ENCODE measurements around the gene DCLRE1C. TPM values are rescaled to one million over a fixed set of nuclear protein-coding genes. Genes with fewer than 3 reads are reported as not detected.

DCLRE1C gene
- total RNA-seq, 1 donor from 2014 or later, result 8.6 TPM

DNA sequence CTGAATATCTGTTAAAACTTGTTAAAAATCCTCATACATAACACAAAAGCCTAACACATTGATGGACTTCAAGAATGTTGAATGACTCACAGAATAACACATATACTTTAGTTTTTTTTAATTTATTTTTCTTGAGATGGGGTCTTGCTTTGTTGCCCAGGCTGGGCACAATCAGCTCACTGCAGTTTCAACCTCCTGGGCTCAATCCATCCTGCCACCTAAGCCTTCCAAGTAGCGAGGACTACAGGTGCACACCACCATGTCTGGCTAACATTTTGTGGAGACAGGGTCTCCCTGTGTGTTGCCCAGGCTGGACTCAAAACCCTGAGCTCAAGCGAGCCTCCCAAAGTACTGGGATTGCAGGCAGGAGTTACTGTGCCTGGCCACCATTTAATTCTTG lies 47.1 kb downstream of the DCLRE1C start:
- no peak overlapping the region for H3K4me3 ChIP-seq
- peaks cover 29 to 45% of the 10 kb centered on the region in 2 donors for H3K36me3 ChIP-seq
- H3K4me1 ChIP-seq, result no peaks in the 10 kb centered on the region
- no peaks in the 10 kb centered on the region for H3K9me3 ChIP-seq
- DNase-seq (ENCODE audit: low spot score in 2 of 2), result no peak
- intact Hi-C loops (cut with DNase I), result no loop called here
- TF ChIP-seq, protein P1, sequence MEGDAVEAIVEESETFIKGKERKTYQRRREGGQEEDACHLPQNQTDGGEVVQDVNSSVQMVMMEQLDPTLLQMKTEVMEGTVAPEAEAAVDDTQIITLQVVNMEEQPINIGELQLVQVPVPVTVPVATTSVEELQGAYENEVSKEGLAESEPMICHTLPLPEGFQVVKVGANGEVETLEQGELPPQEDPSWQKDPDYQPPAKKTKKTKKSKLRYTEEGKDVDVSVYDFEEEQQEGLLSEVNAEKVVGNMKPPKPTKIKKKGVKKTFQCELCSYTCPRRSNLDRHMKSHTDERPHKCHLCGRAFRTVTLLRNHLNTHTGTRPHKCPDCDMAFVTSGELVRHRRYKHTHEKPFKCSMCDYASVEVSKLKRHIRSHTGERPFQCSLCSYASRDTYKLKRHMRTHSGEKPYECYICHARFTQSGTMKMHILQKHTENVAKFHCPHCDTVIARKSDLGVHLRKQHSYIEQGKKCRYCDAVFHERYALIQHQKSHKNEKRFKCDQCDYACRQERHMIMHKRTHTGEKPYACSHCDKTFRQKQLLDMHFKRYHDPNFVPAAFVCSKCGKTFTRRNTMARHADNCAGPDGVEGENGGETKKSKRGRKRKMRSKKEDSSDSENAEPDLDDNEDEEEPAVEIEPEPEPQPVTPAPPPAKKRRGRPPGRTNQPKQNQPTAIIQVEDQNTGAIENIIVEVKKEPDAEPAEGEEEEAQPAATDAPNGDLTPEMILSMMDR (IDR thresholded peaks at IDR 0.05), result no peak
- H3K27me3 ChIP-seq, result no peaks in the 10 kb centered on the region
- H3K27ac ChIP-seq, result no peak overlapping the region

GRCh38 chr10:14905890-14906289 lies 48.0 kb downstream of the DCLRE1C start:
- Histone ChIP-seq H3K9me3 (no peaks in the 10 kb centered on the region), H3K4me3 (no peak overlapping the region), H3K27ac (no peak overlapping the region), H3K4me1 (no peaks in the 10 kb centered on the region), H3K27me3 (no peaks in the 10 kb centered on the region), H3K36me3 (peaks cover 25 to 44% of the 10 kb centered on the region in 2 donors)
- TF ChIP-seq, protein P1 (IDR thresholded peaks at IDR 0.05), result no peak
- intact Hi-C loops (cut with DNase I), result no loop called here
- no peak for DNase-seq (ENCODE audit: low spot score in 2 of 2)

GRCh38 chr10:14904864-14905263 lies 49.0 kb downstream of the DCLRE1C start:
- intact Hi-C loops (cut with DNase I), result no loop called here
- DNase-seq (ENCODE audit: low spot score in 2 of 2), result no peak
- TF ChIP-seq, protein P1 (IDR thresholded peaks at IDR 0.05), result no peak
- H3K9me3 ChIP-seq, result no peaks in the 10 kb centered on the region
- no peaks in the 10 kb centered on the region for H3K4me1 ChIP-seq
- H3K27ac ChIP-seq, result no peak overlapping the region
- H3K4me3 ChIP-seq, result no peak overlapping the region
- H3K36me3 ChIP-seq, result peaks cover 17 to 36% of the 10 kb centered on the region in 2 donors
- H3K27me3 ChIP-seq, result no peaks in the 10 kb centered on the region

GRCh38 chr10:14904316-14904732 lies 49.6 kb downstream of the DCLRE1C start:
- no peak overlapping the region for H3K27ac ChIP-seq
- H3K36me3 ChIP-seq, result peaks cover 12 to 36% of the 10 kb centered on the region in 2 donors
- no peak for DNase-seq (ENCODE audit: low spot score in 2 of 2)
- no peaks in the 10 kb centered on the region for H3K4me1 ChIP-seq
- no peaks in the 10 kb centered on the region for H3K9me3 ChIP-seq
- no peaks in the 10 kb centered on the region for H3K27me3 ChIP-seq
- intact Hi-C loops (cut with DNase I), result no loop called here
- no peak overlapping the region for H3K4me3 ChIP-seq
- TF ChIP-seq, protein P1 (IDR thresholded peaks at IDR 0.05), result peak in 2 of 3 experiments; percentile 34 to 42

DNA sequence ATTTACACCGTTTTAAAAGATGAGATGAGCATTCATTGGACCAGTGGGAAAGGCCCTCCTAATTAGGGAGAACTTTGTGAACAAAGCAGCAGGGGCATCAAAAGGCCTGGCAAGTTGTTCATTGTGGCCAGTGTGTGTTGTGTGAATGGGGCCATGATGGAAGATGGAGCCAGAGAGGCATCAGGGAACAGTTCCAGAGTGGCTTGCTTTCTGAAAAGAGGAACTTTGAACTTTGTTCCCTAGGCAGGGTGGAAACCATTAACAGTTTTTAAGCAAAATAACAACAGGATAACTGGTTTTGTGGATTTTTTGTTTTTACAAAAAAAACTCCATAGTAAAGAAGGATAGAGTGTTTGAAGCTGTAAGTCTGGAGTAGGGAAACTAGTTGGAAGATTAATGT lies 62.7 kb downstream of the DCLRE1C start:
- TF ChIP-seq, protein P1 (IDR thresholded peaks at IDR 0.05), result no peak
- Histone ChIP-seq H3K4me1 (no peaks in the 10 kb centered on the region), H3K27me3 (no peaks in the 10 kb centered on the region), H3K36me3 (no peaks in the 10 kb centered on the region), H3K9me3 (no peaks in the 10 kb centered on the region), H3K4me3 (no peak overlapping the region), H3K27ac (no peak overlapping the region)
- intact Hi-C loops (cut with DNase I), result no loop called here
- no peak for DNase-seq (ENCODE audit: low spot score in 2 of 2)

DNA sequence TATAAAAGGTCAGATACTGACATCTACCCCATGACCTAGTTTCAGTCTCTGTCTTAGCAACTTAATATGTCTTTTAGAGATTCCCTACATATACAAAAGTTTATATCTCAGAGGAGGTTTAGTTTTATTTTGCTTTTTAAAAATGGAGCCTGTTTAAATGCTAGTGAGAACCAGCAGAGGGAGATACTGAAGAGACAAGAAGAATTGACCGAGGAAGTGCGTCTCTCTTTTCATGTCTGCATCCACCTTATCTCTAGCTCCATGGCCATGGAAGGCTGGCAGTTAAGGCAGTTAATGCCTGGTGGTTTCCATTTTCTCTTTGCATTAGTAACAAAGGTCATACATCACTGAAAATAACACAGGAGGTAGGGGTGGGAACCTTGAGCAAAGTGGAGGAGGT lies 64.6 kb downstream of the DCLRE1C start:
- no peak overlapping the region for H3K27ac ChIP-seq
- H3K27me3 ChIP-seq, result no peaks in the 10 kb centered on the region
- intact Hi-C loops (cut with DNase I), result no loop called here
- no peaks in the 10 kb centered on the region for H3K36me3 ChIP-seq
- no peaks in the 10 kb centered on the region for H3K9me3 ChIP-seq
- TF ChIP-seq, protein P1 (IDR thresholded peaks at IDR 0.05), result no peak
- H3K4me3 ChIP-seq, result no peak overlapping the region
- no peaks in the 10 kb centered on the region for H3K4me1 ChIP-seq
- no peak for DNase-seq (ENCODE audit: low spot score in 2 of 2)
